IMR-90 (cell line): ENCODE measurements around the gene MYH10.

Experiments used
- BHLHE40 ChIP-seq: fragments of 150-350 bp; IDR thresholded peaks from 2 replicates; pipeline ENCODE4 v1.6.1; 2016; ENCODE audit warnings: mild to moderate bottlenecking, low read depth, low read length
- CEBPB ChIP-seq: IDR thresholded peaks from 2 replicates; pipeline ENCODE4 v1.6.1; 2012; ENCODE audit warnings: low read depth, low read length, improper control_type of control experiment
- CHD1 ChIP-seq: IDR thresholded peaks from 2 replicates; pipeline ENCODE4 v1.6.1; 2012; ENCODE audit warnings: low read depth, low read length, improper control_type of control experiment
- FOS ChIP-seq: fragments of 150-350 bp; IDR thresholded peaks from 2 replicates; pipeline ENCODE4 v1.6.1; 2016; ENCODE audit warnings: low read depth, low read length
- MAZ ChIP-seq: IDR thresholded peaks from 2 replicates; pipeline ENCODE4 v1.6.1; 2012; ENCODE audit warnings: low read depth, mild to moderate bottlenecking, low read length, improper control_type of control experiment, moderate library complexity, borderline replicate concordance
- MXI1 ChIP-seq: IDR thresholded peaks from 2 replicates; pipeline ENCODE4 v1.6.1; 2012; ENCODE audit warnings: low read depth, mild to moderate bottlenecking, low read length, moderate library complexity, borderline replicate concordance
- POLR2A ChIP-seq: IDR thresholded peaks from 2 replicates; pipeline ENCODE4 v1.6.1; 2012; ENCODE audit warnings: mild to moderate bottlenecking, low read depth, low read length
- RAD21 ChIP-seq: IDR thresholded peaks from 2 replicates; pipeline ENCODE4 v1.6.1; 2012; ENCODE audit warnings: low read length, improper control_type of control experiment
- RCOR1 ChIP-seq: IDR thresholded peaks from 2 replicates; pipeline ENCODE4 v1.6.1; 2012; ENCODE audit warnings: mild to moderate bottlenecking, low read length, improper control_type of control experiment; ENCODE audit not compliant: insufficient replicate concordance
- RFX5 ChIP-seq: IDR thresholded peaks from 2 replicates; pipeline ENCODE4 v1.8.0; 2012; ENCODE audit warnings: low read depth, mild to moderate bottlenecking, low read length, moderate library complexity
- SMC3 ChIP-seq: fragments of 150-350 bp; IDR thresholded peaks from 2 replicates; pipeline ENCODE4 v1.6.1; 2016; ENCODE audit warnings: low read depth, mild to moderate bottlenecking, antibody characterized with exemption, low read length, moderate library complexity
- TF ChIP-seq, protein P1 (sequence below): conservative IDR thresholded peaks from 2 replicates; pipeline ENCODE4 v1.5.1; 2012; ENCODE audit warnings: mild to moderate bottlenecking, low read depth, low read length, improper control_type of control experiment
- TF ChIP-seq, protein P2 (sequence below): fragments of 150-350 bp; IDR thresholded peaks from 2 replicates; pipeline ENCODE4 v1.6.1; 2017; ENCODE audit warnings: mild to moderate bottlenecking, antibody characterized with exemption, low read length, low read depth
- TF ChIP-seq, protein P3 (sequence below): fragments of 150-350 bp; IDR thresholded peaks from 2 replicates; pipeline ENCODE4 v1.6.1; 2016; ENCODE audit warnings: low read depth, mild to moderate bottlenecking, low read length, moderate library complexity, borderline replicate concordance

DNA sequence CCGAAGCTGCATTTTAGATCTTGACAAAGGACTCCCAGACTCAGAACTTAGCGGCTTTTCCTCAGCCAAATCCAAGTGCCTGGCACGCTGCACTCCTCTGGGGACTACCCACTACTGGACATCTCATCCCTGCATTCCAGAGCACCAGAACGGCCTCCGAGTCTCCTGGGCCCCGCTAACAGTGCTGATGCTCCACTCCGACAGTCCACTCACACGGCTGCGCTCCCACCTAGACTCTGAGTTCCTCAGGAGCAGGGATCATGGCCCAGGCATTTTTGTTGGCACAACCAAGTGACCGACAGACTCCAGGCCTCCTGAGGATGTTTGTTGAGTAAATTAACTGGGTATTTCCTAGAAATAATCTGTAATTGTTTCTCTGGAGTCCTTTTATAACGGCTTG lies 115.7 kb downstream of the MYH10 start:
- no peak for TF ChIP-seq BHLHE40
- no peak for TF ChIP-seq POLR2A
- TF ChIP-seq RCOR1 = no peak
- no peak for TF ChIP-seq RAD21
- TF ChIP-seq, protein P1, sequence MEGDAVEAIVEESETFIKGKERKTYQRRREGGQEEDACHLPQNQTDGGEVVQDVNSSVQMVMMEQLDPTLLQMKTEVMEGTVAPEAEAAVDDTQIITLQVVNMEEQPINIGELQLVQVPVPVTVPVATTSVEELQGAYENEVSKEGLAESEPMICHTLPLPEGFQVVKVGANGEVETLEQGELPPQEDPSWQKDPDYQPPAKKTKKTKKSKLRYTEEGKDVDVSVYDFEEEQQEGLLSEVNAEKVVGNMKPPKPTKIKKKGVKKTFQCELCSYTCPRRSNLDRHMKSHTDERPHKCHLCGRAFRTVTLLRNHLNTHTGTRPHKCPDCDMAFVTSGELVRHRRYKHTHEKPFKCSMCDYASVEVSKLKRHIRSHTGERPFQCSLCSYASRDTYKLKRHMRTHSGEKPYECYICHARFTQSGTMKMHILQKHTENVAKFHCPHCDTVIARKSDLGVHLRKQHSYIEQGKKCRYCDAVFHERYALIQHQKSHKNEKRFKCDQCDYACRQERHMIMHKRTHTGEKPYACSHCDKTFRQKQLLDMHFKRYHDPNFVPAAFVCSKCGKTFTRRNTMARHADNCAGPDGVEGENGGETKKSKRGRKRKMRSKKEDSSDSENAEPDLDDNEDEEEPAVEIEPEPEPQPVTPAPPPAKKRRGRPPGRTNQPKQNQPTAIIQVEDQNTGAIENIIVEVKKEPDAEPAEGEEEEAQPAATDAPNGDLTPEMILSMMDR = no peak
- TF ChIP-seq, protein P2, sequence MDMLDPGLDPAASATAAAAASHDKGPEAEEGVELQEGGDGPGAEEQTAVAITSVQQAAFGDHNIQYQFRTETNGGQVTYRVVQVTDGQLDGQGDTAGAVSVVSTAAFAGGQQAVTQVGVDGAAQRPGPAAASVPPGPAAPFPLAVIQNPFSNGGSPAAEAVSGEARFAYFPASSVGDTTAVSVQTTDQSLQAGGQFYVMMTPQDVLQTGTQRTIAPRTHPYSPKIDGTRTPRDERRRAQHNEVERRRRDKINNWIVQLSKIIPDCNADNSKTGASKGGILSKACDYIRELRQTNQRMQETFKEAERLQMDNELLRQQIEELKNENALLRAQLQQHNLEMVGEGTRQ = no peak
- no peak for TF ChIP-seq CHD1
- TF ChIP-seq MAZ = no peak
- TF ChIP-seq SMC3 = no peak
- TF ChIP-seq RFX5 = no peak
- no peak for TF ChIP-seq MXI1
- TF ChIP-seq FOS = no peak
- TF ChIP-seq, protein P3, sequence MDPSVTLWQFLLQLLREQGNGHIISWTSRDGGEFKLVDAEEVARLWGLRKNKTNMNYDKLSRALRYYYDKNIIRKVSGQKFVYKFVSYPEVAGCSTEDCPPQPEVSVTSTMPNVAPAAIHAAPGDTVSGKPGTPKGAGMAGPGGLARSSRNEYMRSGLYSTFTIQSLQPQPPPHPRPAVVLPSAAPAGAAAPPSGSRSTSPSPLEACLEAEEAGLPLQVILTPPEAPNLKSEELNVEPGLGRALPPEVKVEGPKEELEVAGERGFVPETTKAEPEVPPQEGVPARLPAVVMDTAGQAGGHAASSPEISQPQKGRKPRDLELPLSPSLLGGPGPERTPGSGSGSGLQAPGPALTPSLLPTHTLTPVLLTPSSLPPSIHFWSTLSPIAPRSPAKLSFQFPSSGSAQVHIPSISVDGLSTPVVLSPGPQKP = no peak
- no peak for TF ChIP-seq CEBPB
